IPS-18c (cell line): Measurements from ENCODE around the gene NT5DC2.

Source experiments
- H3K4me3 ChIP-seq: 2 replicates; pipeline ENCODE4 v1.7.0; 2013; ENCODE audit warnings: low read depth, mild to moderate bottlenecking, low read length, moderate library complexity; ENCODE audit not compliant: insufficient read depth
- H3K9me3 ChIP-seq: one replicate; pipeline ENCODE4 v1.6.1; 2013; ENCODE audit warnings: mild to moderate bottlenecking, low read length, moderate library complexity; ENCODE audit not compliant: control insufficient read depth, insufficient read depth

NT5DC2 gene

GRCh38 chr3:52533623-52534280 is at the start of gene NT5DC2:
TSS of gene NT5DC2 (minus strand) at chr3:52533857. CDS start at chr3:52533737, 120 bp downstream.
- peak within 1 kb of the TSS; percentile 83 for H3K4me3 ChIP-seq
- H3K9me3 ChIP-seq: no peaks in the 10 kb centered on the region

GRCh38 chr3:52574056-52574965 is 40.7 kb upstream of the NT5DC2 start:
- H3K4me3 ChIP-seq: no peak overlapping the region
- no peaks in the 10 kb centered on the region for H3K9me3 ChIP-seq

DNA sequence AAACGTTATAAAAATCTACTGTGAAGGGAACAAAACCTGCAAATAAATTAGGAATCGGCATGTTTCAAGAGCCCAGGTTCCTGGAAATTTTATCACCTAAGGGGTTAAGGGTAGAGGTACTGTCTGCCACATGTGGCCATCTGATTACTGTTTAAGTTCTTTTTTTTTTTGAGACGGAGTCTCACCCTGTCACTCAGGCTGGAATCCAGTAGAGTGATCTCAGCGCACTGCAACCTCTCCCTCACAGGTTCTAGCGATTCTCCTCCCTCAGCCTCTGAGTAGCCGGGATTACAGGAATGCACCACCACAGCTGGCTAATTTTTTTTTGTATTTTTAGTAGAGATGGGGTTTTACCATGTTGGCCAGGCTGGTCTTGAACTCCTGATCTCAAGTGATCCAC is 38.6 kb upstream of the NT5DC2 start:
- Histone ChIP-seq H3K4me3 (no peak overlapping the region), H3K9me3 (no peaks in the 10 kb centered on the region)

- H3K4me3 ChIP-seq: no peak overlapping the region
- no peaks in the 10 kb centered on the region for H3K9me3 ChIP-seq
These were observed 36.4 kb upstream of the NT5DC2 start for GRCh38 chr3:52570076-52570475.

GRCh38 chr3:52568069-52568468 is 34.4 kb upstream of the NT5DC2 start:
- Histone ChIP-seq H3K9me3 (no peaks in the 10 kb centered on the region), H3K4me3 (no peak overlapping the region)

- Histone ChIP-seq H3K4me3 (no peak overlapping the region), H3K9me3 (no peaks in the 10 kb centered on the region)
These were observed 30.3 kb upstream of the NT5DC2 start for GRCh38 chr3:52563984-52564383.

- Histone ChIP-seq H3K4me3 (no peak overlapping the region), H3K9me3 (no peaks in the 10 kb centered on the region)
These were observed 27.5 kb upstream of the NT5DC2 start for GRCh38 chr3:52561028-52561747.

- Histone ChIP-seq H3K4me3 (no peak overlapping the region), H3K9me3 (no peaks in the 10 kb centered on the region)
These were observed 24.8 kb upstream of the NT5DC2 start for GRCh38 chr3:52558436-52558835.

GRCh38 chr3:52557011-52557960 is 23.6 kb upstream of the NT5DC2 start:
- Histone ChIP-seq H3K9me3 (no peaks in the 10 kb centered on the region), H3K4me3 (no peak overlapping the region)

DNA sequence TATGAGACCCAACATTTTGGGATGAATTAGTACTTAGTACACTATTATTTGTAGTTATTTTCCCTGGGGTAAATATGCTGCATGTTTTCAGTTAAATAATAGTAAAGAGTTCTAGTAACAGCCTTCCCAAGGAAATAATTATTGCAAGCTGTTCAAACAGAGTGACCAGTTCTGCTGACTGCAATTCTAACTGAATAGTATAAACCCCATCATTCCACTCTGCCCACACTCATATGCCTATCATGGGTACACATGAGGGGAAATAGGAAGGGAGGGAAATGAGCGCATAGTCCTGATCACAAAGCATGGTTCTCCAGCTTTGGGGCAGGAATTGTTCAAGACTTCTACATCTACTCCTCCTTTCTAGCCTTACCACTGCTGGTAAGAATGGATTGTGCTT is 21.4 kb upstream of the NT5DC2 start:
- no peak overlapping the region for H3K4me3 ChIP-seq
- H3K9me3 ChIP-seq: no peaks in the 10 kb centered on the region

DNA sequence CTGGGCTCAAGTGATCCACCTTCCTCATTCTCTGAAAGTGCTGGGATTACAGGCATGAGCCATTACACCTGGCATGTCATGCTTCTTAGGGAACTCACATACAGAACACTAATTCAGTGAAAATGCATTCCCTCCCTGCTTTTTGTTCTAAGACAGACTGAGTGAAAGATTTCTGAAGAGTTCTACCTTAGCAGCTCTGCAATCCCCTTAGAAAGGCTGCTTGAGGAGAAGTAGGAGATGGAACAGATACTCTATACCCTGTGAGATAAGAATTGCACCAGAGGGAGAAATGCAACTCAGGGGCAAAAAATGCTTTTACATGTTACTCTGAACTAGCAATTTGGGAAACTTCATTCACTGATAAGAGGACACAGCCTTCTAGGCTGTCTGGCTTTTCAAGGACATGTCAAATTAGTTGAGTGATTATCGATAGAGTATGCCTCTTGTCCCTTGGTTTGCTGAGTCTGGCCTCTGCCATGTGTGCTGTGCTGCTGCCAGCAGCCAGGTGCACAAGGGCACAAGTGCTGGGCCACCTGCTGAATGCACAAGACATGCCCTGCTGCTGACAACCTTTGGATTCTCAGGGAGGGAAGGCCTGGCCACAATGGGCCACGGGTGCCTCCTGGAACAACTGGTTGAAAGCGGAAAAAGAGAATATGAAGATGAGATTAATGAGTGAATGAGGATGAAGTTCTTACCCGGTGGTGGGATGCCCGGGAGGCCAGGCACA is 20.5 kb upstream of the NT5DC2 start:
- no peaks in the 10 kb centered on the region for H3K9me3 ChIP-seq
- H3K4me3 ChIP-seq: no peak overlapping the region

GRCh38 chr3:52552089-52552488 is 18.4 kb upstream of the NT5DC2 start:
- Histone ChIP-seq H3K9me3 (no peaks in the 10 kb centered on the region), H3K4me3 (no peak overlapping the region)

- H3K9me3 ChIP-seq: no peaks in the 10 kb centered on the region
- no peak overlapping the region for H3K4me3 ChIP-seq
These were observed 17.5 kb upstream of the NT5DC2 start for GRCh38 chr3:52551118-52551517.

DNA sequence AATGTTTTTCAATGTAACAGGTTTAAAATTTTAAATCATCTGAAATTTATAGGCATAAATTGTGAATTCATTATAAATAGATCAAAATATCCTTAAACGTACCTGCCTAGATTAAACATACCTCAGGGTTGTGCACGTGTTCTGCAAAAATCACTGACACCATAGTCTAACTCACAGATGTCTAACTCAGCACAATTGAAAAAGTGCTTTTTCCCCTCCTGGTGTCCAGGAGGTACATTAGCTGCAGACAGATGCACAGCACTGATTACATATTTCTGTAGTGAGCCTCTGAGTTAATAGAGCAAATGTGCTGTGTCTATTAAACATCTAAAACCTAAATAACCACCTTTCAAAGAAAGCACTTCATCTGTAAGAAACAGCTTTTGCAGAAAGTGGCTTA is 13.5 kb upstream of the NT5DC2 start:
- no peaks in the 10 kb centered on the region for H3K9me3 ChIP-seq
- no peak overlapping the region for H3K4me3 ChIP-seq

- no peaks in the 10 kb centered on the region for H3K9me3 ChIP-seq
- no peak overlapping the region for H3K4me3 ChIP-seq
These were observed 12.6 kb upstream of the NT5DC2 start for GRCh38 chr3:52546111-52546901.

DNA sequence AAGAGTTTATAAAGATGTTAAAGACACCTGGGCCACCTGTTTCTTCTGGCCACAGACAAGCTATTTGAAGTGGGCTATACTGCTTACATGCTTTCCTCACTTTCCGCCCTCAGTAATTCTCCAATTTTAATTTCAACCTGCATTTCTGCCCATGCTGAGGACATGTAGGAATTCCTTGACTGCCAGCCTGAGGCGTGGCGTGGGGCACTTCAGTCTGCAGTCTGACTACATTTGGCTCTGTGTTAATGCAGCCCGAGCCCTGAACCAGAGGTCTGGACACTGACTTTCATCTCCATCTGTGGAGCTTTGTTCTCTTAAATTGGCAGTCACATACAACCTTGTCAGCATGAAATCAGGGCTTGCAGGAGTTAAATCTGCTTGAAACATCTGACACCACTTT is 11.3 kb upstream of the NT5DC2 start:
- Histone ChIP-seq H3K4me3 (no peak overlapping the region), H3K9me3 (no peaks in the 10 kb centered on the region)
